Stimulated activated CD8-positive, alpha-beta memory T cell treated with anti-CD3 and anti-CD28 coated beads, Interleukin-4, amount 100 ng/mL, for 1 hour (primary cell): ENCODE data around the gene IMP4.
A peak's percentile ranks its signal among the peaks of the same experiment; 100 is the strongest.

Source experiments
- DNase-seq, 2 donors: peaks; one replicate each; pipeline ENCODE4 v3.0.0-alpha.2; 2020; ENCODE audit warnings: low read depth in 2 of 2, low spot score in 1 of 2

IMP4 gene

GRCh38 chr2:130355578-130356431, 13.1 kb downstream of the IMP4 start, which contains the start of gene PTPN18:
PTPN18 (plus strand) TSS chr2:130356056; CDS start chr2:130356108, 52 bp downstream.
- DNase-seq = peak in 1 of 2 donors; percentile 20

DNA sequence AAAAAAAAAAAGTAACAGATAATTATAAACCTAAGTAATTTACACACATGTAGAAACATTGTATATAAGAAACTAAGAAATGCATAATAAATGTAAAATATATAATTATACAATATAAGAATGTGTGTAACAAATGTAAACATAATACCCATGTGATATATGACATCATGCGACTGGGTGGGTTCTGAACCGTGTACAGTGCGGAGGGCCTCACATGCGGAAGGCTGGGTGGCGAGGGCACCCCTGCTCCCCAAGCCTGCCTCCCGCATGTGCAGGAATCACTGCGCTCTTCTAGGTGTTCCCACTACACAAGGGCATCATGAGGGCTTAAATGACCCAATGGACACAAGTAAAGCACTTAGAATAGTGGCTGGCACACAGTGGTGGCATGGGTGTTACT, 15.2 kb downstream of the IMP4 start:
- no peak for DNase-seq

DNA sequence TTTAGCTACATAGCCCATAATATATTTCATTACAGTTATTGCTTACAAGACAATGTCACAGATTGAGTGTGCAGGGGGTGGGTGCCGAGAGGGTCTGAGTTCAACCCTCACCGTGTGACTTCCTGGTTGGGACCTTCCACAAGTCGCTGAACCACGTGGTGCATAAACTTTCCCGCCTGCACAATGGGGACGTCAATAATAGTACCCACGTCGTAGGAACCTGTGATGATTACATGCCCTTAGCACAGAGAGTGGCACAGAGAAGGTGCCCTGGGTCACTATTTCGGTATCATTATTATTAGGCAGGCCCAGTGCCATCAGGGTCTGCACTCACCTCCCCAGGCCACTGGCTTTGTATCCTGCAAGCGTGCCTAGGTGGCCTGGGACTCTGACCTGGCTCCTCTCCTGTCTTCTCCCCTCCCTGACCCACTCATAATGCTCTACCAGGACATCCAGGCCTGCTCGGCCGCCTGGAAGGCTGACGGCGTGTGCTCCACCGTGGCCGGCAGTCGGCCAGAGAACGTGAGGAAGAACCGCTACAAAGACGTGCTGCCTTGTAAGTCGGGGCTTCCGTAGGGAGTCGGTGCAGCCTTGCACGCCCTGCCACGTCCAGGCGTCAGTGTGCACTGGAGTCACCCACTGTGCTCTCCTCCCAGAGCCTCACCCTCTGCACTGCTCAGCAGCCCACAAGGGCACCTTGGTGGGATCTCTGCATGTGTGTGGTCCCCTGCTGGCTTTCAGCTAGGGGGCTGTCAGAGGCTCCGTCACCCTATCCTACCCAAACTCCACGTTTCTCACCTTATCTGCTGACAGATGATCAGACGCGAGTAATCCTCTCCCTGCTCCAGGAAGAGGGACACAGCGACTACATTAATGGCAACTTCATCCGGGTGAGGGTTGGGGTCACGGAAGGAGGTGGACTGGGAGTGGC, 16.0 kb downstream of the IMP4 start:
- no peak for DNase-seq

GRCh38 chr2:130359466-130359865, 16.8 kb downstream of the IMP4 start:
- DNase-seq = no peak

DNA sequence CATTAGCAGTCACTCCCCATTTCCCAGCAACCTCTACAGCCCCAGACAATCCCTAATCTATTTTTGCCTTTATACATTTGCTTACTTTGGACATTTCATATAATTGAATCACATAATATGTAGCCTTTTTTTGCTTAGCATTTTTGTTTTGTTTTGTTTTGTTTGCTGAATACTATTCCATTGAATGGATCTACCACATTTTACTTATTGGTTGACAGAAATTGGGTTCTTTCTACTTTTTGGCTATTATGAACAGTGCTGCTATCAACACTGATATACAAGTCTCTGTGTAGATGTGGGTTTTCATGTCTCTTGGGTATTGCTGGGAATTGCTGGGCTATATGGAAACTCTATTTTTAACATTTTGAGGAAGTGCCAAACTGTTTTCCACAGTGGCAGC, 20.8 kb downstream of the IMP4 start:
- no peak for DNase-seq

DNA sequence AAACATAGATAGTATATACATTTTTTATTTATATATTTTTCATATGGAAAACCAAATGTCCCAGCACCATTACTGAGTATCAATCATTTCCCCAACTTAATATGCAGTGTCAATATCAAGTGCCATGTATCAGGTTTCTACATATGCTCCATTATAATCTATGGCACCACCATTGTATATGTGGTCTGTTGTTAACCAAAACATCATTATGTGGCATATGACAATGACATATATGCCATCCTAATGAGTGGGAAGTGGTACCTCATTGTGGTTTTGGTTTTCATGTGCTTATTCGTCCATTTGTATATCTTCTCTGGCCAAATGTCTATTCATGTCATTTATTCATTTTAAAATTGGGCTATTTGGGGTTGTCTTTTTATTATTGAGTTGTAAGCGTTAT, 22.4 kb downstream of the IMP4 start:
- no peak for DNase-seq

DNA sequence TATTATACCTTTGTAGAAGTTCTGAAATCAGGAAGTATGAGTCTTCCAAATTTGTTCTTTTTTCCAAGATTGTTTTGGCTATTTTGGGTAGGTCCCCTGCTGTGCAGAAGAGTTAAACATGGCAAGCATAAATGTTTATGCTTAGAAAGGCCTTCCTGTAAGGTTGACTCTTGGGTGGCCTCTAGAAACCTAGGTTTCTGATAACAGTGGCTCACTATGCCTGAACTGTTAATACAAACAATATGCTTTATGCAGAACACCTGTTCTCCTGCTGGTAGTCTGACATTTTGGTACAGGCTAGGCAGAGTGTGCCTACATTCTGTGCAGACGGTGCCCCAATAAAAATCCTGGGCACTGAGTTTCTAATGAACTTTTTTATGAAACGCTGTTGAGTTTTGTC, 23.3 kb downstream of the IMP4 start:
- DNase-seq = no peak

GRCh38 chr2:130366720-130367119, 24.0 kb downstream of the IMP4 start:
- DNase-seq = no peak

DNA sequence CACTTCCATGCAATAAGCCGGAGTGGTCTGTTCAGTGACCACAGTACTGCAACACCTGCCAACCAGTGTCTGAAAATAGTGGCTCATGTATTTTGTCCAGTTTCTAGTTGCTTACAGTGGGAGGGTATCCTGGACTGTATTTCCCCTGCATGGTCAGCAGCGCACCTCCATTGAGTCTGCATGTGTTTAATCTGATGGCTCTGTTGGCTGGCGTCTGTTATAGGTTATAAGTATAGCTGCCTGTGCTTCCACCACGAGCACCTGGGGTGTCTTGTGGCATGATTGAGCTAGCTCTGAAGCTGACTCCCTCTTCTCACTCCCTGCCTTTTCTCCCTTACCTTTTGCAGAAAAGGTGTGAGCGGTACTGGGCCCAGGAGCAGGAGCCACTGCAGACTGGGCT, 26.1 kb downstream of the IMP4 start:
- DNase-seq = no peak

DNA sequence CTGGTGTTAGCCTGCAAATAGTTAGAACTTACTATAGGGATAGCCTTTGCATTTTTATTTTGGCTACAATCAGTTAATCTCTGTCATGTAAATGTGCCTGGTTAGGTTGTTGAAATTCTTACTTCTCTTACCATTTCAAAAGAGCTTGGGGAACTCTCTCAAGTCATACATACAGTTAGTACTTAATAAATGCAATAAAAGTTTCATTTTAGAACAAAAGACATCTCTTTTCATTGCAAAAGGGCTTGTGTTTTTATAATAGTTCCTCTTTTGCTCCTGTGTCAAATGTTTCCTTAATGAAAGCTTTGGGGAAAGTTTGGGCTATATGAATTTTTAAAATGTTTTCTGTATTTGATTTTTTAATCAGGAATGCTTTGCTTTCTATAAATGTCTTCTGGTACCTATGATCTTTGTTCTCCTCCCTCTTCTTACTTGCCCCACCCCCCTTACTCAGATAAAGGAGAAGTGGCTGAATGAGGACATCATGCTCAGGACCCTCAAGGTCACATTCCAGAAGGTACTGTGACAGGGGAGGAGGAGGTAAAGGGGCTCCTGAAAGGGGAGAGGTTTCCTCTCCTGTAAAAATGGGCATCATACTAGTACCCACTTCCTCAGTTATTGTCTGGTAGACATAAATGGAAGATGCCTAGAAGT, 26.7 kb downstream of the IMP4 start:
- no peak for DNase-seq

DNA sequence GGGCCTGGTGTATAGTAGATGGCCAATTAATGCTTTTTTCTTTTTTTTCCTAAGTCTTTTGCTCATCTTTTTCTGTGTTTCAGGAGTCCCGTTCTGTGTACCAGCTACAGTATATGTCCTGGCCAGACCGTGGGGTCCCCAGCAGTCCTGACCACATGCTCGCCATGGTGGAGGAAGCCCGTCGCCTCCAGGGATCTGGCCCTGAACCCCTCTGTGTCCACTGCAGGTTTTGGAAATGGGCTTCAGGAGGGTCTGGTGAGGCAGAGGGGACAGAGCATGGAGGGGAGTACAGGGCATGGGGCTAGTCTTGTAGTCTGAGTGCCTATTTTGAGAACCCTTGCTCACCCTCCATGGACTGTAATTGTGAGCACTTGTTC, 27.3 kb downstream of the IMP4 start:
- DNase-seq = no peak

- DNase-seq = no peak
These were observed 27.8 kb downstream of the IMP4 start for GRCh38 chr2:130370490-130370889.

DNA sequence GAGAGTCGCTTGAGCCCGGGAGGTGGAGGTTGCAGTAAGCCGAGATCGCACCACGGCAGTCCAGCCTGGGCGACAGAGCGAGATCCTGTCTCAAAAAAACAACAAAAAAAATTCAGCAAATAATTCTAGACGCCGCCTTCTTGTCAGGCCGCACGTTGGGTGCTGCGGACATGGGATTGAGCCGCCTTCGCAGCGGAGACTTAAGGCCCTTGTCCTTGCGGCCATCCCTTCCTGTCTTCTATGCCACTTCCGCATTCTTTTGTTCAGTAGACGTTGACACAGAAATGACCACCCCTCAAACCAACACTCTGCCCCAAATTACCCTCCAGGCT, 29.0 kb downstream of the IMP4 start:
- no peak for DNase-seq

DNA sequence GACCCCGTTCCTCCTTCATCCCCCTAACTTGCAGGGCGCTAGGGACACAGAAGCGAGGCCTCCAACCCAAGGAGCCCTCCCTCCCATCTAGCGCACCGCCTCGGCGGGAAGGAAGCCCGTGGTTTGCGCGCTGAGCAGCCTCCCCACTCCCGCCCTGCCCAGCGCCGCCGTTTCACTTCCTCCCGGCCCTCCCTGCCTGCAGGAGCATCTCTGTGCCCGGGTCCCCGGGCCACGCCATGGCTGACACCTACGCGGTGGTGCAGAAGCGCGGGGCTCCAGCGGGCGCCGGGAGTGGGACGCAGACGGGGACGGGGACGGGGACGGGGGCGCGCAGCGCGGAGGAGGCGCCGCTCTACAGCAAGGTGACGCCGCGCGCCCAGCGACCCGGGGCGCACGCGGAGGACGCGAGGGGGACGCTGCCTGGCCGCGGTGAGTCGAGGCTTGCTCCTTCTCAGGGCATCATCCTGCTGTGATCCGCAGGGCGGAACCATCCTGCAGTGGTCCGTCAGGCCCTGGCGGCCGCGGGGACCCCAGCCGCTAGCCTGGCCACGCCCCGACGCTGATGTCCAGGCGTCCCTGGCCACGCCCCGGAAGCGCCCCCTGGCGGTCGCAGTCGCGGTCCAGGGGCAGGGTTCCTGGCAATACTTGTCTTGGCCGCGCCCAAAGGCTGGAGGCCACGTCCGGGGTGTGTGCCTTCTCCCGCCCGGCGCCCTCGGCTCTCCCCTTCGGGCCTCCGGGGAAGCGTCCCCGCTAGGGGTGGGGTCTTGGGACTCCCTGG, 29.5 kb downstream of the IMP4 start:
- DNase-seq = peak; percentile 38 to 44

- DNase-seq = no peak
These were observed 30.4 kb downstream of the IMP4 start for GRCh38 chr2:130372833-130373807.

GRCh38 chr2:130373808-130374365, 31.2 kb downstream of the IMP4 start:
- no peak for DNase-seq

DNA sequence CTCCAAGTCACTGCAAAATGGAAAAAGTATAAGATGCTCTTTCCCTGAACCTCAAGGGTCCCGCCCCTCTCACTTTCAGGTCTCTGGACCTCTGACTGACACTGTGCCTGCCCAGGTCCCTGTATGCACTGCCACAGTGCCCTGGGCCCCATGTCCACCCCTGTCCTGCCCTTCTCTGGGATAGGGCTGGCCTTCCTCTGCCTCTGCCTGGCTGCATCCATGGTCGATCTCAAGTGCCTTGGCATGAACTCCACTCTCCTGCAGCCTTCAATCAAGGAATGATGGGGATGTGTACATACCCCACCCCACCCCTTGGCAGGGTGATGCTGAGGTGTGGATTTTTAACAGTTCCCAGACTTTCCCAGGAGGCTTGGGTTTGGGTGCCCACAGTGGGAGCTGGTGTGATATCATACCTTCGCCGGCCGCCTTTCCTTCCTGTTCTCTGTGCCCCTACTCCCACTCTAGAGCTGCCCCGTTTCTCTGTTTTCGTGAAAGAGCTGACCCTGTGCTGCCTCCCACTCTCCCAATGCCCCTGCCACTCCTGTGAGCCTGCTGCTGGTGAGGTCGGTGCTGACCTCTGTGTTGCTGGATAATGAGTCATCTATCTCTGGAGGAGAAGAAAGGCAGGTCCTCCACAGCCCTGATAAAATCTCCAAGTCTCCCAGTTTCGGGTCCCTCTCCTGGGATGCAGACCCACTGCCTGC, 32.0 kb downstream of the IMP4 start:
- DNase-seq = no peak

GRCh38 chr2:130375291-130376266, 32.9 kb downstream of the IMP4 start:
- no peak for DNase-seq
